ENCODE results near the gene NAP1L4. TPM values are rescaled to one million over a fixed set of nuclear protein-coding genes. Genes with fewer than 3 reads are reported as not detected.

NAP1L4 gene
- total RNA-seq, 1 donor from 2014 or later: 109 TPM

DNA sequence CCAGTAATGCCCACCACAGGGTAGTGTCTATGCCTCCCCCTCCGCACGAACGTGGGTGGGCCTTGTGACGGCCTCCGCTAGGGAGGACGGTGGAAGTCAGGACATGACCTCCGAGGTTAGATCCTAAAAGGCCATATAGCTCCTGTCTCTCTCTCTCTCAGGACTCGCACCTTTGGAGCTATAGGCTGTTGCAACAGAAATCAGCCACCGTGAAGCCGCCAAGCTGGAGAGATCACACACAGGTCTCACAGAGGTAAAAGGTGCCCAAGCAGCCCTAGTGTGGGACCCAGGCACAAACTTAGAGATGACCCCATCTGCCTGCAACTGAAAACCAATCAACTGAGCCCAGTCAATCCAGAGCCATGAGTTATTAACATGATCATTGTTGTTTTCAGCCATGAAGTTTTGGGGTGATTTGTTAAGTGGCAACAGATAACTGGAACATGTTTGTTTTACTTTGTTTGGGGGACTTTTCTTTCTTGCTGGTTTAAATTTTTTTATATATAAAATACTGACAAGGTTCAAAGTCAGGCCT is 7.4 kb upstream of the NAP1L4 start:
- DNase-seq (ENCODE audit: low read depth): no peak
- TF ChIP-seq, protein P1, sequence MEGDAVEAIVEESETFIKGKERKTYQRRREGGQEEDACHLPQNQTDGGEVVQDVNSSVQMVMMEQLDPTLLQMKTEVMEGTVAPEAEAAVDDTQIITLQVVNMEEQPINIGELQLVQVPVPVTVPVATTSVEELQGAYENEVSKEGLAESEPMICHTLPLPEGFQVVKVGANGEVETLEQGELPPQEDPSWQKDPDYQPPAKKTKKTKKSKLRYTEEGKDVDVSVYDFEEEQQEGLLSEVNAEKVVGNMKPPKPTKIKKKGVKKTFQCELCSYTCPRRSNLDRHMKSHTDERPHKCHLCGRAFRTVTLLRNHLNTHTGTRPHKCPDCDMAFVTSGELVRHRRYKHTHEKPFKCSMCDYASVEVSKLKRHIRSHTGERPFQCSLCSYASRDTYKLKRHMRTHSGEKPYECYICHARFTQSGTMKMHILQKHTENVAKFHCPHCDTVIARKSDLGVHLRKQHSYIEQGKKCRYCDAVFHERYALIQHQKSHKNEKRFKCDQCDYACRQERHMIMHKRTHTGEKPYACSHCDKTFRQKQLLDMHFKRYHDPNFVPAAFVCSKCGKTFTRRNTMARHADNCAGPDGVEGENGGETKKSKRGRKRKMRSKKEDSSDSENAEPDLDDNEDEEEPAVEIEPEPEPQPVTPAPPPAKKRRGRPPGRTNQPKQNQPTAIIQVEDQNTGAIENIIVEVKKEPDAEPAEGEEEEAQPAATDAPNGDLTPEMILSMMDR (IDR thresholded peaks at IDR 0.05; ENCODE audit: insufficient read depth, low read length, poor library complexity, severe bottlenecking): no peak
- Histone ChIP-seq H3K27me3 (ENCODE audit: control insufficient read depth, insufficient read depth, low read length) (no peaks in the 10 kb centered on the region), H3K4me3 (ENCODE audit: low read depth, low read length) (no peak overlapping the region), H3K36me3 (ENCODE audit: control insufficient read depth, insufficient read depth, low read length) (peaks cover 1% of the 10 kb centered on the region)

DNA sequence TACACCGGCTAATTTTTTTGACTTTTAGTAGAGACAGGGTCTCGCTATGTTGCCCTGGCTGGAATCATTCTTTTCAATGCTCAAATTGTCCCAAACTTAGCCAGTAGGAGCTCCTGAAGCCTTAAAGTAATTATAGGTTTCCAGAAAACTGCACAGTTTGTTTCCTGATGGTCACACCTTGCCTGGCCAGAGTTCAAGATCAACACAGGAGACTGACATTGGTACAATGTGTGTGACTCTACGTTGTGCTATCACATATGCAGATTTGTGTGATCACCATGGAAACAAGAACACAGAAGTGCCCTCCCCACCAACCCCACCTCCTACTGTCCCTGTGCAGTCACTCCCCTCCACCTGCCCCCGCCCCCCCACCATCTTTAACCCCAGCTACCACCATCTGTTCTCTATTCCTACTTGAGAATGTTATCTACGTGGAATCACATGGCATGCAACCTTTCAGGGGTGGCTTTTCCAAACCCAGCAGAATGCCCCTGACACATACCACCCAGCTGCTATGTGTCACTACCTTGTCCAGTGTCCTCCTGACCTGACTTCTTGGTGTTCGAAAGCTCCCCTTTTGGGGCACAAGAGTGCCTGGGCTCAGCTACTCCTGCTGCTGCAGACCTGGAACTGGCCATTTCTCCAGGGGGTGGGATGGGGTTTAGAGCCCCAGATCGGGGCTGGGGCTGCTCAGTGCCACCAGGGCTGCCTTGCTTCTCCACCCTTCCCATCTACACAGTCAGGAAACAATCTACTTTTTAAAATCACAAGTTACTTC is 6.1 kb upstream of the NAP1L4 start:
- Histone ChIP-seq H3K36me3 (ENCODE audit: control insufficient read depth, insufficient read depth, low read length) (no peaks in the 10 kb centered on the region), H3K27me3 (ENCODE audit: control insufficient read depth, insufficient read depth, low read length) (no peaks in the 10 kb centered on the region), H3K4me3 (ENCODE audit: low read depth, low read length) (no peak overlapping the region)
- DNase-seq (ENCODE audit: low read depth): no peak
- TF ChIP-seq, protein P1 (IDR thresholded peaks at IDR 0.05; ENCODE audit: insufficient read depth, low read length, poor library complexity, severe bottlenecking): no peak

DNA sequence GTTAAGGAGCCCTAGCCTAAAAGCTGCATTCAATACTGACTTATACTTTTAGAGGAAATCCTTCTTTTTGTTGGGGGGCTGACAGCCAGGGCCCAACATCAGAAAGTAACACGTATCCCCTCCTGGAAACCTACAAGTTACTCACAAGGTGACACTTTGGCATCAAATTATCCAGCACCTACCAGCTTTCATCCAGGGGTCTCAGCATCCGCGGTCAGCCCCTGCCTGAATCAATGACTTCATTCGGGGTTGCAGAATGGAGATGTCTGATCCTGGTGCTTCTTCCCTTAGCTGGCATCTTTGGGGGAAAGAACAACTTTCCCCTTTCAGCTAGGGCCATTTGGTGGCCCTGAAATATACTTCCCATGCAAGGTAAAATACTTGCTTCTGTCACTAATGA is 5.3 kb upstream of the NAP1L4 start:
- Histone ChIP-seq H3K4me3 (ENCODE audit: low read depth, low read length) (no peak overlapping the region), H3K36me3 (ENCODE audit: control insufficient read depth, insufficient read depth, low read length) (no peaks in the 10 kb centered on the region), H3K27me3 (ENCODE audit: control insufficient read depth, insufficient read depth, low read length) (no peaks in the 10 kb centered on the region)
- DNase-seq (ENCODE audit: low read depth): no peak
- TF ChIP-seq, protein P1 (IDR thresholded peaks at IDR 0.05; ENCODE audit: insufficient read depth, low read length, poor library complexity, severe bottlenecking): no peak

DNA sequence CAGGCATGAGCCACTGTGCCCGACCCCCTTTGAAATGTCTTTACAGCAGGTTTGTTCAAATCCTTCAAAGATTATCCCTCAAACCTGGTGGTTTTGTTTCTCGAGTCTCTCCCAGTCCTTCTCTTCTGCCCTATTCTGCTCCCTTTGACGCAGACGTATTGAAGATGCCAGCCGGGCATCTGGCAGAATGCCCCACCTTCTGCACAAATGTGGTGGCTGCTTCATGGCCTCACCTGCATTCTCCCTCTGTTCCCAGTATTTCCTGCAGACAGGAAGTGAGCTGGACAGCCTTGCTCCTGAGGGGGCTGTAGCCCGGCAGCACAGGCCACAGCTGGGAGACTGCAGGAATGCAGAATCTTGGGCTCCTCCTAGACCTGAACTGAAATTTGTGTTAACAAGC is 4.8 kb upstream of the NAP1L4 start:
- no peak for DNase-seq (ENCODE audit: low read depth)
- no peaks in the 10 kb centered on the region for H3K27me3 ChIP-seq (ENCODE audit: control insufficient read depth, insufficient read depth, low read length)
- TF ChIP-seq, protein P1 (IDR thresholded peaks at IDR 0.05; ENCODE audit: insufficient read depth, low read length, poor library complexity, severe bottlenecking): no peak
- no peak overlapping the region for H3K4me3 ChIP-seq (ENCODE audit: low read depth, low read length)
- no peaks in the 10 kb centered on the region for H3K36me3 ChIP-seq (ENCODE audit: control insufficient read depth, insufficient read depth, low read length)

DNA sequence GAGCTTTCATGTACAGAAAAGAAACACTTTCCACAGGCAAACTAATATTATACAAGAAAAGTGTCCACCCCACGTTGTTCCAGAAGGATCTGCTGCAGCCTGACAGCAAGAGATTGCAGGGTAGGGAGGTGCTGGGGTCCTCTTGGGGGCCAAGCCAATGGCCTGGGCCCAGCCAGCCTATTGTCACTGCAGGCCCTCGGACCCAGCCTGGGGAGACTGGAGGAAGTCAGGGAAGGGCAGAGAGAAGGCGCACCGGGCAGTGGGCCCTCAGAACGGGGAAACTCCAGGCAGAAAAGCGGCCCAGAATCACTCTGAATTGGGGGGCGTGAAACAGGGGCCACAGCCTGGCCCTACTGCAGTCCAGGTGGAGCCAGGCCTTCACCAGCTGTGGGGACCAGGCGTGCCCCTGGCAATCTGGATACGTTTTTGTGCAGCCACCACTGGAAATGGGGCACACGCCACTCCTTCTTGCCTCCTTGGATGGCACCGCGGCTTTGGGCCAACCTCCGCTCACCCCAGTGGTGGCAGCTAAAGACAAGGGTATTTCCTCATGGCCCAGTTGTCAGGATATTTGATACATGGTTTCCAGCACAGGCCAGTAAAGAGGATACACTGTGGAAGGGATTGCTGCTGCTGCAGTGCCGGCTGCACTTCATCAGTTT is 3.9 kb upstream of the NAP1L4 start:
- Histone ChIP-seq H3K4me3 (ENCODE audit: low read depth, low read length) (no peak overlapping the region), H3K36me3 (ENCODE audit: control insufficient read depth, insufficient read depth, low read length) (no peaks in the 10 kb centered on the region), H3K27me3 (ENCODE audit: control insufficient read depth, insufficient read depth, low read length) (no peaks in the 10 kb centered on the region)
- no peak for DNase-seq (ENCODE audit: low read depth)
- TF ChIP-seq, protein P1 (IDR thresholded peaks at IDR 0.05; ENCODE audit: insufficient read depth, low read length, poor library complexity, severe bottlenecking): no peak

Measured in kidney epithelial cell (primary cell).